Astrocyte of the spinal cord (primary cell): ENCODE data around the gene SMARCA4.

ENCODE experiments used
- DNase-seq: peaks from one replicate; pipeline ENCODE4 v3.0.0; 2011; ENCODE audit warnings: low read depth, low spot score
- H3K4me3 ChIP-seq: 2 replicates; pipeline ENCODE4 v1.5.1; 2011; ENCODE audit warnings: low read depth, mild to moderate bottlenecking, low read length, moderate library complexity
- CTCF ChIP-seq: IDR thresholded peaks from 2 replicates; pipeline ENCODE4 v1.5.1; 2012; ENCODE audit warnings: low read depth, mild to moderate bottlenecking, low read length, inconsistent platforms
- in situ Hi-C: cut with HindIII; loops from 2 replicates; pipeline ENCODE4 v1.10.0; 2017; ENCODE audit warnings: low sequenced_read_pairs

SMARCA4 gene

GRCh38 chr19:10964903-10965302 is 4.1 kb downstream of the SMARCA4 start:
- H3K4me3 ChIP-seq: no peak overlapping the region
- in situ Hi-C loops: no loop called here
- TF ChIP-seq CTCF: no peak
- DNase-seq: no peak

GRCh38 chr19:10965398-10965797 is 4.6 kb downstream of the SMARCA4 start:
- no peak for DNase-seq
- H3K4me3 ChIP-seq: no peak overlapping the region
- in situ Hi-C loops: no loop called here
- no peak for TF ChIP-seq CTCF

- in situ Hi-C loops: no loop called here
- no peak for DNase-seq
- no peak for TF ChIP-seq CTCF
- H3K4me3 ChIP-seq: no peak overlapping the region
These were observed 6.0 kb downstream of the SMARCA4 start for GRCh38 chr19:10966809-10967208.

- H3K4me3 ChIP-seq: no peak overlapping the region
- no peak for DNase-seq
- no peak for TF ChIP-seq CTCF
- in situ Hi-C loops: no loop called here
These were observed 7.8 kb downstream of the SMARCA4 start for GRCh38 chr19:10968527-10969135.

GRCh38 chr19:10971107-10971726 is 10.4 kb downstream of the SMARCA4 start:
- in situ Hi-C loops: no loop called here
- no peak for DNase-seq
- TF ChIP-seq CTCF: no peak
- no peak overlapping the region for H3K4me3 ChIP-seq

- no peak for TF ChIP-seq CTCF
- in situ Hi-C loops: no loop called here
- no peak overlapping the region for H3K4me3 ChIP-seq
- DNase-seq: peak; percentile 57
These were observed 14.7 kb downstream of the SMARCA4 start for GRCh38 chr19:10975374-10976130.
